ENCODE measurements around the gene TTR. TPM values are rescaled to one million over a fixed set of nuclear protein-coding genes. Genes with fewer than 3 reads are reported as not detected.

TTR gene
- total and polyA plus RNA-seq, 12 donors: 0.25 to 1.6 (median 0.82) TPM; not detected in 6

DNA sequence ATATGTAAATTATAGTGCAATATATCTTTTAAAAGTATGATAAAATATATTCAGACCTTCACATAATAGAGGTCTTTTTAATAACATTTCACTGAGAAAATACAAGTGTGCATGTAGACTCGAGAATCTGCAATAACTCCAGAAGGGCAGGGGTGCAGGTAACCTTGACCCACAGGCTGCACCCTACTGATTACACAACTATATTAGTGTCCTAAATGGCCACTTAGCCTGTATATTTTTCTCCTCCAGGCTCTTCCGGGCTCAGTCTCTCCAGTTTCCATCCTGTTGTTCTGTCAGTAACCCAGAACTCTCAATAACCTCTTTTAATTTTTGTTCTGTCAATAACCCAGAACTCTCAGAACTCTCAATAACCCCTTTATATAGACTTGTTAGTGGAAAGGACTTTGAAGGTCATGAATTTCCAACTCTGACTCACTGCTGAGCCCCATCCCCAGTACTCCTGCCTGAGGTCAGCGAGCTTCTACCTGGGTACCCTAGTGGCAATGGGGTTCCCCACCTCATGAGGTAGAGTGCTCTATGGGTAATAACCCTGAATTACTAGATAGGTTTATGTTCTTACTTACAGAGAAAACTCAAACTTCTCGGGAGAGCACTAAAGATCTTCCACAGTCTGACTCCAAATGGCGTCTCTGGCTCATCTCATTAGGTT, 8.4 kb upstream of the TTR start:
- 83 to 91% (median 84%) methylated on average over 5 of the region's 5 CpGs for WGBS, 4 donors
- Histone ChIP-seq H3K36me3 (replicated peaks in 1 of 2) (no peaks in the 10 kb centered on the region), H3K4me3 (no peak overlapping the region), H3K27me3 (no peaks in the 10 kb centered on the region), H3K27ac (no peak overlapping the region), H3K4me1 (replicated peaks in 1 of 2) (no peaks in the 10 kb centered on the region), H3K9me3 (replicated peaks in 1 of 3) (no peaks in the 10 kb centered on the region)
- no peak for TF ChIP-seq POLR2A (IDR thresholded peaks at IDR 0.05)
- TF ChIP-seq, protein P1, sequence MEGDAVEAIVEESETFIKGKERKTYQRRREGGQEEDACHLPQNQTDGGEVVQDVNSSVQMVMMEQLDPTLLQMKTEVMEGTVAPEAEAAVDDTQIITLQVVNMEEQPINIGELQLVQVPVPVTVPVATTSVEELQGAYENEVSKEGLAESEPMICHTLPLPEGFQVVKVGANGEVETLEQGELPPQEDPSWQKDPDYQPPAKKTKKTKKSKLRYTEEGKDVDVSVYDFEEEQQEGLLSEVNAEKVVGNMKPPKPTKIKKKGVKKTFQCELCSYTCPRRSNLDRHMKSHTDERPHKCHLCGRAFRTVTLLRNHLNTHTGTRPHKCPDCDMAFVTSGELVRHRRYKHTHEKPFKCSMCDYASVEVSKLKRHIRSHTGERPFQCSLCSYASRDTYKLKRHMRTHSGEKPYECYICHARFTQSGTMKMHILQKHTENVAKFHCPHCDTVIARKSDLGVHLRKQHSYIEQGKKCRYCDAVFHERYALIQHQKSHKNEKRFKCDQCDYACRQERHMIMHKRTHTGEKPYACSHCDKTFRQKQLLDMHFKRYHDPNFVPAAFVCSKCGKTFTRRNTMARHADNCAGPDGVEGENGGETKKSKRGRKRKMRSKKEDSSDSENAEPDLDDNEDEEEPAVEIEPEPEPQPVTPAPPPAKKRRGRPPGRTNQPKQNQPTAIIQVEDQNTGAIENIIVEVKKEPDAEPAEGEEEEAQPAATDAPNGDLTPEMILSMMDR (IDR thresholded peaks at IDR 0.05): no peak
- intact Hi-C loops (cut with DNase I): no loop called here
- DNase-seq: no peak

DNA sequence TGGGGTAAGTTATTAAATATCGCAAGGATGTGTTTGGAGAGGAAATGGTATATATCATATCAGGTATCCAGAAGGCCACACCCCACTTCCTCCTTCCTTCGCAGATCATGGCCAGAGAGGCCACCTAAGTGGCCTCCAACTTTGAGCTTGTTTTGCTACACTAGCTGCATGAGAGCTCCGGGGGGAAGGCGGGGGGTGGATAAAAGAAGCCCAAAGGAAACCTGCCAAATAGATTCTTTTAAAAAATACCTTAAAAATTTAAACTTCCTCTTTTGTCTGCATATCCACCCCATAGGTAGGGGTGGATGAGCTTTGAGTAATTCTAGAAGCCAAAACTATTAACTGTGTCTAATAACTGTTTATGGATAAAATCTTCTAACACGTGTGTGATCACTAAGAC, 5.7 kb upstream of the TTR start:
- H3K27me3 ChIP-seq: no peaks in the 10 kb centered on the region
- WGBS, 4 donors: 82 to 94% (median 89%) methylated on average over 5 of the region's 5 CpGs
- no peaks in the 10 kb centered on the region for H3K4me1 ChIP-seq (replicated peaks in 1 of 2)
- DNase-seq: no peak
- H3K36me3 ChIP-seq (replicated peaks in 1 of 2): no peaks in the 10 kb centered on the region
- H3K9me3 ChIP-seq (replicated peaks in 1 of 3): no peaks in the 10 kb centered on the region
- H3K4me3 ChIP-seq: no peak overlapping the region
- H3K27ac ChIP-seq: no peak overlapping the region
- intact Hi-C loops (cut with DNase I): no loop called here
- TF ChIP-seq, protein P1 (IDR thresholded peaks at IDR 0.05): no peak
- TF ChIP-seq POLR2A (IDR thresholded peaks at IDR 0.05): no peak

DNA sequence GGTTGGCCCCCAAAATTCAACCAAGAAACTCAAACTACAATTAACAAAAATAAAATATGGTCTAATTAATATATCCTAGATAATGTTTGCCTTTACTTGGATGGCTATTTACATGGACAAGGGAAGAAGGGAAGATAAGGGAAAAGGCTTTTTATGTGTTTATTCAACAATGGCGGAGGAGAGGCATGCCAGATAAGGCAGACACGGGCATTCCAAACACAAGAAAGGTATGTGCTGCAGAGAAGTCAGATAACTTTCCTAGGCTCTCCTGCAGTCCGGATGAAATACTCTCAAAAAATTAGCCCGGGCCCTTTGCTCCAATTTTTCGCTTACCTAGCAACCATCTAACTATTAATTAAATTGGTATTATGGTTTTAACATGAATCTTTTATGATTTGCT, 5.1 kb upstream of the TTR start:
- Histone ChIP-seq H3K27me3 (no peaks in the 10 kb centered on the region), H3K4me1 (replicated peaks in 1 of 2) (no peaks in the 10 kb centered on the region), H3K36me3 (replicated peaks in 1 of 2) (no peaks in the 10 kb centered on the region), H3K4me3 (no peak overlapping the region), H3K9me3 (replicated peaks in 1 of 3) (no peaks in the 10 kb centered on the region), H3K27ac (no peak overlapping the region)
- TF ChIP-seq, protein P1 (IDR thresholded peaks at IDR 0.05): no peak
- no peak for TF ChIP-seq POLR2A (IDR thresholded peaks at IDR 0.05)
- no peak for DNase-seq
- WGBS, 4 donors: 83 to 91% (median 89%) methylated on average over 5 of the region's 5 CpGs
- intact Hi-C loops (cut with DNase I): no loop called here

DNA sequence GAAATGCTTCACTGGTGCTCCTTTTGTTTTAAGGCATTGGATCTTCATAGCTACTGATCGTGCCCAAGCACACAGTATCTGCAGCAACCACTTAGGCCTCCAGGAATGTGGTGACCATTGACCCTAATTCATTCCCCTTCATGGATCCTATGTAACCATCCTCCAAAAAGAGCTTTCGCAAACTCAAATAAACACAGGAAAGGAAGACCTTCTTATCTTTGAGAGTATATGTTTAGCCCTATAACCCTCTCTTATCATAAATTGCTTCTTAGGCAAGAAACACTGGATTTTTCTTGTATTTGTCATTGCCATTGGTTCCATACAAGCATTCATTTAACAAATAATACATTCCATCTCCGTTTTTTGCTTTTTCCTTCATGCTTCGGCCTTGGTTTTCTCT, 4.1 kb upstream of the TTR start:
- H3K4me3 ChIP-seq: no peak overlapping the region
- WGBS, 4 donors: 77 to 84% (median 82%) methylated on average over 4 of the region's 4 CpGs

More for the DNA sequence above, 4.1 kb upstream of the TTR start:
- no peaks in the 10 kb centered on the region for H3K36me3 ChIP-seq (replicated peaks in 1 of 2)
- DNase-seq: no peak
- intact Hi-C loops (cut with DNase I): no loop called here
- H3K27ac ChIP-seq: no peak overlapping the region
- TF ChIP-seq, protein P1 (IDR thresholded peaks at IDR 0.05): no peak
- TF ChIP-seq POLR2A (IDR thresholded peaks at IDR 0.05): no peak
- no peaks in the 10 kb centered on the region for H3K4me1 ChIP-seq (replicated peaks in 1 of 2)
- no peaks in the 10 kb centered on the region for H3K9me3 ChIP-seq (replicated peaks in 1 of 3)
- H3K27me3 ChIP-seq: no peaks in the 10 kb centered on the region

All from adrenal gland (tissue), 12 donors.